Activated T-helper 9 cell treated with anti-CD3 and anti-CD28 coated beads, Interleukin-2, amount 50 U/mL, for 16 hours (primary cell): Measurements from ENCODE around the gene SSH3.

Experiments
- DNase-seq: peaks from one replicate; pipeline ENCODE4 v3.0.0-alpha.2; 2020; ENCODE audit warnings: low read depth

The SSH3 gene

DNA sequence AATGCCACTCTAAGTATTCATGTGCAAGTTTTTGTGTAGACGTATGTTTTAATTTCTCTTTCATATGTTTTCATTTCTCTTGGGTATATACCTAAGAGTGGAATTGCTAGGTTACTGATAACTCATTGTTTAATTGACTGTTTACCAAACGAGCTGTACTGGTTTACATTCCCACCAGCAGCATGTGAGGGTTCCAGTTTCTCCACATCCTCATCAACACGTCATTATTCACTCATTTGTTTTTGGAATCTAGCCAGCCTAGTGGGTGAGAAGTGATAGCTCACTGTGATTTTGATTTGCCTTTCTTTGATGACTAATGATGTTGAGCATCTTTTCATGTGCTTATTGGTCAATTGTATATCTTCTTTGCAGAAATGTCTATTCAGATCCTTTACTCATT lies 10.2 kb upstream of the SSH3 start:
- DNase-seq: no peak

DNA sequence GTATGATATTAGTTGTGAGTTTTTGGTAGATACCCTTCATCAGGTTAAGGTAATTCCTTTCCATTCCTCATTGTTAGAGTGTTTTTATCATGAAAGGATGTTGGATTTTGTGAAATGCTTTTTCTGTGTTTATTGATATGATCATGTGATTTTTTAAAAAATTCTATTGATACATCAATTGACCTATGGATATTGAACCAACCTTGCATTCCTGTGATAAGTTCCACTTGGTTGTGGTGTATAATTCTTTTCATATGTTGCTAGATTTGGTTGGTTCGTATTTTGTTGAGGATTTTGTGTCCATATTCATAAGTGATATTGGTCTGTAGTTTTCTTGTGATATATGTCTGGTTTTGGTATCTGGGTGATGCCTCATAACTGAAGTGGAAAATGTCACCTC lies 7.5 kb upstream of the SSH3 start:
- no peak for DNase-seq

DNA sequence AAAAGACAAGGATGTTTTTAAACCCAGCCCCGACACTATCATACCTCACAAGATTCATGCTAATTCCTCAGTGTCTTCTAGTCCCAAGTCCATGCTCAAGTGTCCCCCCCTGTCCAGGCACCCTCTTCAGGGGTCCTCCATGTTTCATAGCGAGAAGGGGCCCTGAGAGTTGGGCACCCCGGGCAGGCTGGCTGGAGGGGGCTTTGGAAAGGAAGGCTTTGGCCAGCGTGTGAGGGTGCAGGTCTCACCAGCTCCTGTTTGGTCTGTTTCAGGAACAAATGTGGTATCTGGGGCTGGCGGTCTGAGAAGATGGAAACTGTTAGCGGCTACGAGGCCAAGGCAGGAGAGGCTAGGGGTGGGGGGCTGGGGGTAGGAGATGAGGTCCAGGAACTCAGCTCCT lies 4.5 kb upstream of the SSH3 start:
- DNase-seq: no peak

DNA sequence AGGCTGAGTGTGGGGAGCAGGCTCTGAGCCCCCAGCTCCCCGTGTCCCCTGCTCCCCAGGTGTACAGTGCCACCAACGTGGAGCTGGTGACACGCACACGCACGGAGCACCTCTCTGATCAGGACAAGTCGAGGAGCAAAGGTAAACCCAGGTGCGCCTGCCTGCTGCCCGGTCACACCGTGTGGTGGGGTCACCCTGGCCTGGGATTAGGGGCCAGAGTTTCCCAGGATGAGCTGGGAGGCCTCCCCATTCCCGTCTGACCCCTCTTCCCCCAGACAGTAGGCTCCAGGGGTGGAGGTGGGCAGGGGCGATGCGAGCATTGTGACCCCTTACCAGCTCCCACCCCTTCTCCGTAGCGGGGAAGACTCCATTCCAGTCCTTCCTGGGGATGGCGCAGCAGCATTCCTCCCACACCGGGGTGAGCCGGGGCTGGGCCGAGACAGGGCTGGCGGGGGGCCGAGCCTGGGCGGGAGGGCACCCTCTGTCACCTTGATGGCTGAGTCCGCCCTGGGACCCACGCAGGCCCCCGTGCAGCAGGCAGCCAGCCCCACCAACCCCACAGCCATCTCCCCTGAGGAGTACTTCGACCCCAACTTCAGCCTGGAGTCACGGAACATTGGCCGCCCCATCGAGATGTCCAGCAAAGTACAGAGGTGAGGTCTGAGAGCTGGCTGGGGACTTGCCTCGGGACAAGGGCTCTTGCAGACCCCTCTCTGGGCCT lies 3.7 kb upstream of the SSH3 start:
- no peak for DNase-seq

DNA sequence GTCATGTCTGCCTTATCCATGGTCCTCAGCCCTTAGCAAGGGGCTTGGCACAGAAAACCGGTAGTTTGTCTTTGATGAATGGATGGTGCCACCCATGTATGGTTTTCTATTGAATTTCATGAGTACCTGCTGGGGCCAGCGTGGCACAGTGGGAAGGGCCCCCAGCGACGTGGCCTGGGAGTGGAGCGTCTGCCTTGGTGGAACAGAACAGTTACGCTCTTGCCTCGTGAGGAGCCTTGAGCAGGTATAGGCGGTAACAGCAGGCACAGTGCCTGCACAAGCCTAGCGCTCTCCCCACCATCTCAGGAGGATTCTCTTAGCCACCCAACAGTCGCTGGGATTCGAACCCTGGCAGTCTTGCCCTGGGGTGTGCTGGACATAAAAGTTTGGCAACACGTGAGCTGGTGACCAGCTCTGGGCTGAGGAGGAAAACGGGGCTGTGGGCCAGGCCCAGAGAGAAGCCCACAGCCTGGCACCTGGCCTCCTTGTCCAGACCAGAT lies 3.0 kb upstream of the SSH3 start:
- no peak for DNase-seq

DNA sequence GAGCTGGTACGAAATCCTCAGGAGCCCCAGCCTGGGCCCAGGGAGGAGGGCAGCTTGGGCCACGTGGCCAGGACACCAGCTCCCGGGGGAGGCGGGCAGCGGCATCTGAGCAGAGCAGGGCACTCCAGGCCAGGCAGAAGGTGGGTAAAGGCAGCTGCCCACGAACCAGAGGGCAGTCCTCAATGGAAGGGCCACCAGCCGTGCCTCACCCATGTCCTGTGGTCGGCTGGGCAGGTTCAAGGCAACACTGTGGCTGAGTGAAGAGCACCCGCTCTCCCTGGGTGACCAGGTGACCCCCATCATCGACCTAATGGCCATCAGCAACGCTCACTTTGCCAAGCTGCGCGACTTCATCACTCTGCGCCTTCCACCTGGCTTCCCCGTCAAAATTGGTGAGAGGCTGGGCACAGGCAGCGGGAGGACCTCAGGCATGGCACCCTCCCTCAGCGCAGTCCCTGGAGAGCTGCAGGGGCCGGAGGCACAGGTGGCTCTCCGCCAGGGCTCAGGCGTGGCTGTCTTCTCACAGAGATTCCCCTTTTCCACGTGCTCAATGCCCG lies 2.5 kb upstream of the SSH3 start:
- DNase-seq: no peak

DNA sequence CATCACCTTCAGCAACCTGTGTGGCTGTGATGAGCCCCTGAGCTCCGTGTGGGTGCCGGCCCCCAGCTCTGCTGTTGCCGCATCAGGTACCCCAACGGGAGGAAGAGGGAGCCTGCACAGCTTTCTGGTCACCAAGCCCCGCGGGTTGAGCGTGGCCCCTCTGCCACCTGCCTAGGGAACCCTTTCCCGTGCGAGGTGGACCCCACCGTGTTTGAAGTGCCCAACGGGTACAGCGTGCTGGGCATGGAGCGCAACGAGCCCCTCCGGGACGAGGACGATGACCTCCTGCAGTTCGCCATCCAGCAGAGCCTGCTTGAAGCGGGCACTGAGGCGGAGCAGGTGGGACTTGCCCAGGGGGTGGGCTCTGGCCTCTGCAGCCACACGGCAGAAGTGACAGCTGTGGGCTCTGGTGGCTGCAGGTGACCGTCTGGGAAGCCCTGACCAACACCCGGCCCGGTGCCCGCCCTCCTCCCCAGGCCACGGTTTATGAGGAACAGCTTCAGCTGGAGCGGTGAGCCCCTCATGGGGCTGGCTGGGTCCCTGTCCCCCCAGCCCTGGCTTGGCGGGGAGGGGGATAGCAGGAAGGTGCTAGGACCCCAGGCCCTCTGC lies 1.9 kb upstream of the SSH3 start:
- DNase-seq: no peak

DNA sequence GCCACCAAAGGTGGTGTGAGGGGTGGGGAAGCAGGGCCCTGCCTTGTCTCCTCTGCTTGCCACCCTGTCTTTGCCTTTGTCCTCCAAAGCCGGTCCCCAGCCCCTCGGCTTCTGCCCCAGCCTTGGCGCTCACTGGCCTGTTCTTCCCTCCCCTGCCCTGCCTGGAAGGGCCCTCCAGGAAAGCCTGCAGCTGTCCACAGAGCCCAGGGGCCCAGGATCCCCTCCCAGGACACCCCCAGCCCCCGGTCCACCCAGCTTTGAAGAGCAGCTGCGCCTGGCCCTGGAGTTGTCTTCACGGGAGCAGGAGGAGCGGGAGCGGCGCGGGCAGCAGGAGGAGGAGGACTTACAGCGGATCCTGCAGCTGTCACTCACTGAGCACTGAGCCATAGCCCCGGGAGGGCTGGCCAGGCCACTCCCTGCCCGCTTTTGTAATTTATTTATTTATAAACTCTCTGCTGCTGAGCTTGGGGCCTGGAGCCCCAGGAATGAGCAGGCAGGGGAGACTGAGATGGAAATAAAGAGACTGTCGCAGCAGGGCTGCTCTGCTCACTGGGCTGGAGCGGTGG lies 1.3 kb upstream of the SSH3 start:
- no peak for DNase-seq

DNA sequence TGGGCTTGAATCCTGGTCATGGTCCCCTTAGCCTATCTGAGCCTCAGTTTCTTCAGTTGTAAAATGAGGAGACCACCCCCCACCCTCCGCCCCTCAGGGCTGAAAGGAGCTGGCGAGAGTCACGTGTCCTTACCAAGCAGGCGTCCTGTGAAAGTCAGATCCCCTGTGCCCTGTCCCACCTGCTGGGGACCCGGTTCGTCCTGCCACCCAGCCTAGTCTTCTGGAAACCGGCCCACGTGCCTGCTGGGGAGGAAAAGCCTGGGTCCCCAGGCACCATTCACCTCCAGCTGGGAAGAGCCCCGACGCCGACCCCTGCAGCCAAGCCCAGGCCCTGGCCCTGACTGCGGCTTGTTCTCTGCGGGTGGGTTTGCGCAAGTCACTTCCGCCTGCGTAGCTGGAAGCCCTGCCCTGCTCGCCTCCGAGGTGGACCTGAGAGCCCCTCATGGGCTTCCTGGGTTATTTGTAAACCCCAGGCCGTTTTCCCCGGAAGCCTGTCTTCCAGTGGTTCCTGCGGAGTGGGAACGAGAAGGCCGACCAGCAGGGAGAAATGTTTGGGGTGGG lies 679 bp upstream of the SSH3 start:
- DNase-seq: no peak

DNA sequence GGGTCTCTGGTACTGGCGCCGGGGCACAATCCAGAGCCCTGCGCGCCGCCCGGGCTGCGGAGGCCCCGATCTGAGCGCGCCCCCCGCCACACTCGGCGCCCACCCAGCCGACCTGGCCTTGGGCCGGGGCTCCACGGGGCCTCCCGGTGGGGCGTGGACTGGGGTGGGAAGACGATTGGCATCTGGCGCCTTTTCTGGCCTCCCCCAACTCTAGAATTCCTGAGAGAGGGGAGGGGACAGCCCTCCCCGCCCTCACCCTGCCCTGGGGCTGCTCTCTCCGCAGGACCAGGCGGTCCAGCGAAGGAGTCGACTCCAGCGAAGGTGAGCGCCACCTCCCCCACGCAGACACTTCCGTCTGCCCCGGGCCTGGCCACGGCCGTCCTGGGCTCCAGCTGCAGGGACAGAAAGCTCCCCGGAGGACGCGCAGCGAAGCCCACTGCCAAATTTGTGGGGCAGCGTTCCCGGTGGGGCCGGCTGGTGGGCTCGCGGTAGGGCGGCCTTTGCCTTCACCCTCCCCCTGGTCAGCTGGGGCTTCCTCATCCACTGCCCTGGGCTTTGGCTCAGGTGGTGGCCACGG lies 593 bp downstream of the SSH3 start:
- no peak for DNase-seq

DNA sequence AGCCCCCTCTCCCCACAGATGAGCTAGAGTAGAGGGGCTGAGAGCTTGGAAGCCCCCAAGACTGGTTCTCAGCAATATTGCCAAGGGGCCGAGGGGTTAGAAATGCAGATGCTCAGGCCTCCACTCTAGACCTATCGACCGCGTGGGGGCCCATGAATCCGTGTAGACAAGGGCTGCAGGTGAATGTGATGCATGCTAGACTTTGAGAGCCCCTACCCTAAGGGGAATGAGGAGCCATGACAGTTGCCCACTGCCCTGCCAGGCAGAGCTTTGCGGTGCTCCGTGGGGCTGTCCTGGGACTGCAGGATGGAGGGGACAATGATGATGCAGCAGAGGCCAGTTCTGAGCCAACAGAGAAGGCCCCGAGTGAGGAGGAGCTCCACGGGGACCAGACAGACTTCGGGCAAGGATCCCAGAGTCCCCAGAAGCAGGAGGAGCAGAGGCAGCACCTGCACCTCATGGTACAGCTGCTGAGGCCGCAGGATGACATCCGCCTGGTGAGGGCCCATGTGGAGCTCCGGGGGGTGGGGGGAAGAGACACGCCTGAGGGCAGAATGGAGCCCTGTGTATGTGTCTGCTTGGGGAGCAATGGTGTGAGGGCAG lies 1.3 kb downstream of the SSH3 start:
- no peak for DNase-seq

DNA sequence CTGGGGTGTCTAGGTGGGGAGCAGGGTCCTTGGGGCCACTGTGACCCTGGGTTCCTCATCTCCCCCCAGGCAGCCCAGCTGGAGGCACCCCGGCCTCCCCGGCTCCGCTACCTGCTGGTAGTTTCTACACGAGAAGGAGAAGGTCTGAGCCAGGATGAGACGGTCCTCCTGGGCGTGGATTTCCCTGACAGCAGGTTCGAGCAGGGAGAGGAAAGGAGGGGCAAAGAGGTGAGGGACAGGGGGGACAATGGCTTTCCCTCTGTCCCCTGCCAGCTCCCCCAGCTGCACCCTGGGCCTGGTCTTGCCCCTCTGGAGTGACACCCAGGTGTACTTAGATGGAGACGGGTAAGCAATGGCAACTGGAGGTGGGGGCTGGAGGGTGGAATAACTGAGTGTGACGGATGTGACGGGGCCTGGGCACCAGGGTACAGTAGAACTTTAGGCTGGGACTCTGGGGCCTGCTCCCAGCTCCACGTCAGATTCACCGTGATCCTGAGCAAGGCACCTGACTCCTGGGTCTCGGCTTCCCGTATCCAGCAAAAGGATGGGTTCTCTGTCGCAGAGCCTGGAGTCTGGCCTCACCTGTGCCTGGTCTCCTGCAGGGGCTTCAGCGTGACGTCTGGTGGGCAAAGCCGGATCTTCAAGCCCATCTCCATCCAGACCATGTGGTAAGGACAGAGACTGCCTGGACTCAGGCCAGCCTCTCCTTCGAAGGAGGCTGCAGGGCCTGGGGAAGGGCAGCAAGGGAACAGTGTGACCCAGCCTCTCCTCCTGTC lies 3.6 kb downstream of the SSH3 start:
- no peak for DNase-seq

DNA sequence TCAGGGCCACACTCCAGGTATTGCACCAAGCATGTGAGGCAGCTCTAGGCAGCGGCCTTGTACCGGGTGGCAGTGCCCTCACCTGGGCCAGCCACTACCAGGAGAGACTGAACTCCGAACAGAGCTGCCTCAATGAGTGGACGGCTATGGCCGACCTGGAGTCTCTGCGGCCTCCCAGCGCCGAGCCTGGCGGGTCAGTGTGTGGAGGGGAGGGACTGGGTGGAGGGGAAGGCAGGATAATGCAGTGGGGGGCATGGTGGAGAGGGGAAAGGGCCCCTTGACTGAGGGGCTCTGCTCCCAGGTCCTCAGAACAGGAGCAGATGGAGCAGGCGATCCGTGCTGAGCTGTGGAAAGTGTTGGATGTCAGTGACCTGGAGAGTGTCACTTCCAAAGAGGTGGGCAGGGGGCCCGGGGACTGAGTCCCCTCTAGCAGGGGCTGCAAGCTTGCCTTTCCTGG lies 4.2 kb downstream of the SSH3 start:
- no peak for DNase-seq

DNA sequence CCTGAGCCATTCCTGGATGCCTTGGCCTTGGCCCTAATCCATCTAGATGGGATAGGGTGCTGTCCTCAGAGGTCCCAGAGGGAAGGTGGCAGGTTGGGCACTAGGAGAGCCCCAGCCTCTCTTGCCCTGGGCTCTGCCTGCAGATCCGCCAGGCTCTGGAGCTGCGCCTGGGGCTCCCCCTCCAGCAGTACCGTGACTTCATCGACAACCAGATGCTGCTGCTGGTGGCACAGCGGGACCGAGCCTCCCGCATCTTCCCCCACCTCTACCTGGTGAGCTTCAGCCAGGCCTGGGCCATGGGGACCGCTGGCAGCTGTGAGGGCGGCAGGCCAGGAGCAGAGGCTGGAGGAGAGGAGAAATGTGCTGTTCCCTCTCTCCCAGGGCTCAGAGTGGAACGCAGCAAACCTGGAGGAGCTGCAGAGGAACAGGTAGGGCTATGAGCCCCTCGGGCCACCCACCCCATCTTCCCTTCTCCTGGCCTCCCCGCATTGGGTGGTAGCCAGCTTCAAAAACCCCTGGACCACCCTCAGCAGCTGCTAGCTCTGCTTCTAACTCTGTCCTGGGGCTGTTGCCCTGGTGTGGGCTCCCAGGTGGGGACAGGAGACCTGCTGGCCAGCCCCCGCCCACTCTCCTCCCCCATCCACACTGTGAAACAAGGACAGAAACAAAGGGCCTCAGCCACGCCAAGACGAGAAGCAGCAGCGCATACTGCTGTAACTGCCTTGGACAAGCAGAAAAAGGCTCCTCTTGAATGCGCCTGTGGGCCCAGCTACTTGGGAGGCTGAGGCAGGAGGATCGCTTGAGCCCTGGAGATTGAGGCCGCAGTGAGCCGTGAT lies 4.9 kb downstream of the SSH3 start:
- DNase-seq: no peak

DNA sequence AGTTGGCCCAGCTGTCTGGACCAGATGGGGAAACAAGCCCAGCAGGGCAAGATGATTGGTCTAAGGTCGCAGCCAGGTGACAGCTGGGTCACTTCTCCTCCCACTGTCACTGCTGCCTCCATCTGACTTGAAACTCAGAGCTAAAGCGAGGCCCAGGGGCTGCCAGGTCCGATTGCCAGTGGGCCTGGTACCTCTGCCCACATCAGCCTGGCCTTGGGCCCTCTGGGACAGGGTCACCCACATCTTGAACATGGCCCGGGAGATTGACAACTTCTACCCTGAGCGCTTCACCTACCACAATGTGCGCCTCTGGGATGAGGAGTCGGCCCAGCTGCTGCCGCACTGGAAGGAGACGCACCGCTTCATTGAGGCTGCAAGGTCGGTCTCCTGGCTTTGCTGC lies 5.8 kb downstream of the SSH3 start:
- no peak for DNase-seq

DNA sequence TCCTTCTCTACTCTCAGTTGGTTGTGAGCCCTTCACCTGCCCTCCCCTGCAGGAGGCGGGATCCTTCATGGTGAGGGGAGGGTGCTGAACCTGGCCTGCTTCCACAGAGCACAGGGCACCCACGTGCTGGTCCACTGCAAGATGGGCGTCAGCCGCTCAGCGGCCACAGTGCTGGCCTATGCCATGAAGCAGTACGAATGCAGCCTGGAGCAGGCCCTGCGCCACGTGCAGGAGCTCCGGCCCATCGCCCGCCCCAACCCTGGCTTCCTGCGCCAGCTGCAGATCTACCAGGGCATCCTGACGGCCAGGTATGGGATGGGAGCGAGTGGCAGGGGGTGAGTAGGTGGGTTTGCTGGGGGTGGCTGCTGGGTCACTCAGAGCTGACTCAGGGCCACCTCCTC lies 6.3 kb downstream of the SSH3 start:
- DNase-seq: no peak

DNA sequence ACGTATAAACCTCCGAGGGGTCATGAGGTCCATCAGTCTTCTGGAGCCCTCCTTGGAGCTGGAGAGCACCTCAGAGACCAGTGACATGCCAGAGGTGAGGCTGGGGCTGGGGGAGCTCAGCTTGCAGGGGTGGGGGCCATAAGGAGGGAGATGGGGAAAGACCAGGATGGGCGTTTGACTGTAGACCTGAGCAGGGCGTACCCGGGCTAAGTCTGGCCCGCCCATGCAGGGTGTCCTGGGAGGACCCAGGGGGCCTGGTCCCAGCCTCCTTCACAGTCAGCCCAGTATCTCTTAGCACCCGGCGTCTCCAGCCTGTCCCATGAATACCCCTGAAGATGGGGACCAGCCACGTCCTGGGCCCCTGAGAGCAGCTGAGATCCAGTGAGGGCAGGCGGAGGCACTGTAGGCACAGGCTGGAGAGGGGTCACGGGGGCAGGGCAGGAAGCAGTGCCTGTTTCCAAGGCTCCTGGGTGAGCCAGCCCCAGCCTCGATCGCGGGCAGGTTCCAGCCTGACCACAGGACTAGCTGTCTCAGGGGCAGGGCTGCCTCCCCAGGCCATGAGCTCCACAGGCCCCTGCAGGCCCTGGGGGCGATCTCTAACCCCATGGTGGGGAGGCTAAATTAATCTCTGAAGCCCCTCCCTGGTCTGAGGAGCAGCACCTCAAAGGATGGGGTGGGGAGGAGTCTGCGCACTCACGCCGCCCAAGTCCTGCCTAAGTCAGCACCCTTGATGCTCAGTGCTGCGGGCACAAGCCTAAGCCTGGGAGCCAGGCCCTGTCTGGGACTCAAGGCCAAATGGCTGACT lies 7.1 kb downstream of the SSH3 start:
- no peak for DNase-seq

DNA sequence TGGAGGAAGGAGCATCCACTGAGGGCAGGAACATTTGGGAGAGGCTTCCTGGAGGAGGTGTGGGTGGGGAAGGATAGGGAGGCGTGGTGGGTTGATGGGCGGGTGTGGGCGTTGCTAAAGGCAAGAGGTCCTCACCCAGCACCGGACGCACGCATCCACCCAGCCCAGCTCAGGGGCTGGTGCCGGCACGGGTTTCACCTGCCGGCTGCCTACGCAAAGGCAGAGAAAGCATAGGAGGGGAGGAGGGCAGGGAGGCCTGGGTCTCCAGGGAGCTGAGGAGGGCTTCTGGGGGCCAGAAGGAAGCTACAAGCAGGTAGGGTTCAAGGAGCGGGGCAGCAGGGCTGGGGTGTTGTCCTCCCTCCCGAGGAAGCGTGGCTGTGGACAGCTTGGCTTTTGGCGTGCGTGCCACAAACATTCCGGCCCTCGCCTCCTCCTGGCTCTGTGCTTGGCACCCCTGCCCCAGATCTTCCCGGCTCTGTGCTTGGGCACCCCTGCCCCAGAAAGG lies 7.8 kb downstream of the SSH3 start:
- no peak for DNase-seq

DNA sequence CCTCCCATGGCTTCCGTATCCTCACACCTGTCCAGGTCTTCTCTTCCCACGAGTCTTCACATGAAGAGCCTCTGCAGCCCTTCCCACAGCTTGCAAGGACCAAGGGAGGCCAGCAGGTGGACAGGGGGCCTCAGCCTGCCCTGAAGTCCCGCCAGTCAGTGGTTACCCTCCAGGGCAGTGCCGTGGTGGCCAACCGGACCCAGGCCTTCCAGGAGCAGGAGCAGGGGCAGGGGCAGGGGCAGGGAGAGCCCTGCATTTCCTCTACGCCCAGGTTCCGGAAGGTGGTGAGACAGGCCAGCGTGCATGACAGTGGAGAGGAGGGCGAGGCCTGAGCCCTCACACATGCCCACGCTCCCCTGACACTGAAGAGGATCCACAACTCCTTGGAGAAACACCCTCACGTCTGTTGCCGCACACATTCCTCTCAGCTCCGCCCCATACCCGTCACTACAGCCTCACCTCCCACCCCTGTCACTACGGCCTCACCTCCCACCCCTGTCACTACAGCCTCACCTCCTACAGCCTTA lies 8.3 kb downstream of the SSH3 start:
- DNase-seq: no peak
